Stimulated activated naive CD8-positive, alpha-beta T cell treated with anti-CD3 and anti-CD28 coated beads, Interleukin-15, Interleukin-2, amounts not matched to agents 100 U/mL and 50 U/mL, for 24 hours (primary cell): ENCODE data around the gene HBE1.
"Not testable (repeated sequence)": the region's sequence is repeated elsewhere in the genome, so short reads cannot be mapped to it uniquely, and the experiment has no call there.

ENCODE experiments used
- ATAC-seq: fragments of 150-1000 bp; cut with Tn5 transposase; one replicate; pipeline ENCODE4 v1.10.0; 2021
- DNase-seq: peaks from one replicate; pipeline ENCODE4 v3.0.0; 2021

Gene HBE1

GRCh38 chr11:5253440-5253839 lies 16.3 kb downstream of the HBE1 start:
- ATAC-seq, DNase-seq: not testable (repeated sequence)

- ATAC-seq (no peak), DNase-seq (no peak)
Measured at GRCh38 chr11:5252919-5253265, 16.9 kb downstream of the HBE1 start.

- DNase-seq = no peak
- ATAC-seq = no peak
Measured at GRCh38 chr11:5252192-5252918, 17.4 kb downstream of the HBE1 start.

- DNase-seq (no peak), ATAC-seq (no peak)
Measured at GRCh38 chr11:5251746-5252145, 18.0 kb downstream of the HBE1 start.

GRCh38 chr11:5250543-5251204 lies 19.1 kb downstream of the HBE1 start:
- ATAC-seq (no peak), DNase-seq (no peak)

GRCh38 chr11:5249807-5250396 lies 19.8 kb downstream of the HBE1 start, which contains the start of gene HBG1:
HBG1 (minus strand) TSS chr11:5249857; CDS start chr11:5249804, 53 bp downstream.
- DNase-seq, ATAC-seq: not testable (repeated sequence)

GRCh38 chr11:5248498-5248897 lies 21.2 kb downstream of the HBE1 start:
- ATAC-seq, DNase-seq: not testable (repeated sequence)

GRCh38 chr11:5247472-5248192 lies 22.1 kb downstream of the HBE1 start:
- DNase-seq (no peak), ATAC-seq (no peak)

- no peak for DNase-seq
Measured at GRCh38 chr11:5246772-5247471, 22.8 kb downstream of the HBE1 start.

GRCh38 chr11:5245155-5245554 lies 24.6 kb downstream of the HBE1 start:
- ATAC-seq (no peak), DNase-seq (no peak)

More at GRCh38 chr11:5246772-5247471, 22.8 kb downstream of the HBE1 start:
- no peak for ATAC-seq

- DNase-seq (no peak), ATAC-seq (no peak)
Measured at GRCh38 chr11:5243816-5244180, 25.9 kb downstream of the HBE1 start.

GRCh38 chr11:5242933-5243815 lies 26.6 kb downstream of the HBE1 start:
- ATAC-seq (no peak), DNase-seq (no peak)

GRCh38 chr11:5242208-5242607 lies 27.5 kb downstream of the HBE1 start:
- ATAC-seq (no peak), DNase-seq (no peak)

GRCh38 chr11:5241458-5241857 lies 28.3 kb downstream of the HBE1 start:
- no peak for ATAC-seq
- no peak for DNase-seq

- no peak for ATAC-seq
- DNase-seq = no peak
Measured at GRCh38 chr11:5240458-5240857, 29.3 kb downstream of the HBE1 start.

- ATAC-seq = no peak
- no peak for DNase-seq
Measured at GRCh38 chr11:5240056-5240455, 29.7 kb downstream of the HBE1 start.

- ATAC-seq = no peak
Measured at GRCh38 chr11:5239046-5239445, 30.7 kb downstream of the HBE1 start.

GRCh38 chr11:5238486-5238885 lies 31.3 kb downstream of the HBE1 start:
- DNase-seq (no peak), ATAC-seq (no peak)

More at GRCh38 chr11:5239046-5239445, 30.7 kb downstream of the HBE1 start:
- no peak for DNase-seq

- ATAC-seq (no peak), DNase-seq (no peak)
Measured at GRCh38 chr11:5237420-5237819, 32.3 kb downstream of the HBE1 start.

- no peak for ATAC-seq
- DNase-seq = no peak
Measured at GRCh38 chr11:5235364-5236095, 34.2 kb downstream of the HBE1 start.
